Stimulated activated CD8-positive, alpha-beta memory T cell treated with anti-CD3 and anti-CD28 coated beads, Interleukin-7, amount 100 ng/mL, for 4 hours (primary cell): ENCODE results near the gene CEP128.

Experiments
- DNase-seq, 2 donors: peaks; one replicate each; pipeline ENCODE4 v3.0.0-alpha.2; 2020; ENCODE audit warnings: low read depth in 2 of 2

Gene CEP128

DNA sequence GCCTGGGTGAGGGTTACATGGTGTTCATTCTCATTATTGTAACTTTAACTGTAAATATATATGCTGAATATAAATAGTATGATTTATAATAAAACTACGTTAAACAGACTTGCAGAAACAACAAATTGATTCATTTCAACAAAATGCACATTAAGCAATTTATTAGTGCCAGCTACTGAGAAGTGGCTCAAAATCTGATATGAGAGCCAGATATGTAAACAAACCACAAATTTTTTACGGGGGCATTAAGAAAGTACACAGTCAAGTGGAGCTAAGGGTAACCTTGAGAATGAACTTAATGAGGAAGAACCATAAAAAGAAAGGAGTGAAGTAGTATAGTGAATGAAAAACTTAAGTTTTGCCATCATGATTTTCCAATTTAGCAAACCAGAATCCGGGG is 40.3 kb downstream of the CEP128 start:
- no peak for DNase-seq

DNA sequence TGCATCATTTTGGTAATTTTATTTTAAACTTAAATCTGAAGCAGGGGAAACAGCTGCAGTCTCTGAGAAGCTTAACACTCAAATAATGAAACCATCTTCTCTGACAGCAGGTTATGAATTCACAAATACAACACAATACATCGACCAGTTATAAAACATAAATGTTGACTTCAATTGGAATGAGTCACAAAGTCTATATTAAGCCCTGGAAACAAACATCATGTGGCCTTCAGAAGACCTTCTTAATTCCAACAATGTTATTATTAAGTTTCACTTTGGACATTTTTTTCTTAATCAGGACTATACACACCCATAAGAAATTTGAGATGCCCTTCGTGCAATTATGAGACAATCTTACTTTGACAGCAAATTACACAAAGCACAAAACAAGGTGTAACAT is 68.9 kb downstream of the CEP128 start:
- DNase-seq = no peak

DNA sequence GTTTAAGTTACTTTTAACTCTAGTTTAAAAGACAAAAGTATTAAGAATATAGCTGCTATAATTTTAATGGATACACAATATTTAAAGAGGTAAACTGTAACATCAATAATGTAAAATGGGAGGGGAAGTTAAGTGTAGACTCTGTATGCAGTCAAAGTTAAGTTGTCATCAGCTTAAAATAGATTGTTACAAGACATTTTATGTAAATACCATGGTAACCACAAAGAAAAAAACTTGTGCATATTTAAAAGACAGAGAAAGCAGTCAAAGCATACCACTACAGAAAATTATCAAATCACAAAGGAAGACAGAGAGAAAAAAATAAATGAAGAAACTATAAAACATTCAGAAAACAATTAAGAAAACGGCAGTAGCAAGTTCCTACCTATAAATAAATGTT is 73.3 kb downstream of the CEP128 start:
- no peak for DNase-seq

DNA sequence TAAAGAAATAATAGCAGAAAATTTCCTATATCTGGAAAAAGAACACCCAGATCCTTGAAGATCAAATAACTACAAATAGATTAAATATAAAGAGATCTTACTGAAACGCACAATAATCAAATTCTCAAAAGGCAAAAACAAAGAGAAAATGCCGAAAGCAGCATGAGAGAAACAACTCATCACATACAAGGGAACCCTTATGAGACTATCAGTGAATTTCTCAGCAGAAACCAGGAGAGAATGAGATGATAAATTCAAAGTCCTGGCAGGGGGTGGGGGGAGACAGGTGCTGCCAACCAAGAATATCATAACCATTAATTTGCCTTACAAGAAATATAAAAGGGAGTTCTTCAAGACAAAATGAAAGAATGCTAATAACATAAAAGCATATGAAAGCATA is 73.7 kb downstream of the CEP128 start:
- DNase-seq = no peak

DNA sequence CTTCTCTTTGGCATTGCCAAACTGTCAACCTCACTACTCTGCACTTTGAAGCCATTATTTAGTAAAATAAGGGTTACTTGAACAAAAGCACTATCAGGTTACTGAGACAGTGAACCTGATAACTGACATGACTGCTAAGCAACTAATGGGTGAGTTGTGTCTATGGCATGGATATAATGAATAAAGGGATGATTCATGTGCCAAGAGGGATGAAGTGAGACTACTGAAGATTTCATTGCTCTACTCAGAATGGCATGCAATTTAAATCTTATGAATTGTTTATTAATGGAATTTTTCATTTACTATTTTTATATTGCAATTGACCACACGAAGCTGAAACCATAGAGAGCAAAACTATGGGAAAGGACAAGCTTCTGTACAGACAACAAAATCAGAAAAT is 74.4 kb downstream of the CEP128 start:
- DNase-seq = no peak

DNA sequence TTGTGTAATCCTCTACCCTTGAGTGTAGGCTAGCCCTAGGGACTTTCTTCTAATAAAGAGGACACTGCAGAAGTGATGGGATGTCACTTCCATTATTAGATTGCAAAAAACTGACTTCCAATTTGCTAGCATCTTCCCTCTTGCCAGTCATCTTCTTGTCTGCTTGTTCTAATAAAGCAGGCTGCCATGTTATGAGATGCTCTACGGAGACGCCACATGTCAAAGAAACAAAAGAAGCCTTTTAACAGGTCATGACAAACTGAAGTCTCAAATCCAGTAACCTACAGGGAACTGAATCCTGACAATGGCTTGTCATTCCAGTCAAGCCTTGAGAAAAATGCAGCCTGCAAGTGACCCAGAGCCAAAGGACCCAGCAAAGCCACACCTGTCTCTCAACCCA is 76.0 kb downstream of the CEP128 start:
- no peak for DNase-seq

DNA sequence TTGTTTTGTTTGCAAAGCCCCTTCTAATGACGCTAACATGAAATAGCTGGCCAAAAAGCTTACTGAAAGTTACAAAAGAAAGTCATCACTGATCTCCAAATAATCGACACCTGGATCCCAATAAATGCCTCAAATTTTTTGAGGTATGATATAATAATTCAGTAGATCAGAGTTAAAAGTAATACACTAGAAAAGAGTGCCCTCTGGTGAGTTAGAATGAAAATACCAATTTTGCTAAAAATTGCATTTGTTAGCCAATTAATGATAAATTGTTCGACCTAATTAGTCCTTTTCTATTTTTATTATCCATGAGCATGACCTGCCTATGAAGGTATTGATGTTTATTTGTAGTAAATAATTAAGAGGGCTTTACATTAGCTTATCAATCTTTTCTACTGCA is 78.6 kb downstream of the CEP128 start:
- no peak for DNase-seq

DNA sequence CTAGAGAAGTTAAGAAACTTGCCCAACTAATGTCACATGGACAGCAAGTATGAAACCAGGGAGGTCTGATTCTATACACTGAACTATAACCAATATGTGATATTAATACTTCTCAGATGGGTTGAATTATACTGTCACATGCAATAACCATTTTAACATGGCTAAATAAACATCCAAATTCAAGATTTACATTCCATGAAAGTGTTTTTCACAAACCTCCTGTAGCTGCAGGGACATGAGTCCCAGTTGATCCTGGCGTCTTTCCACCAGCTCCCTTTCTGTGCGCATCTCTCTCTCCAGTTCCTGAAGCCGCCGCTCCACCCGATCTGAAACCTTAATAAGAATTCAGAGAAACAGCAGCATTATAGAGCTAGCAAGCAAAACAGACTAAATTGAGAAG is 79.0 kb downstream of the CEP128 start:
- no peak for DNase-seq

DNA sequence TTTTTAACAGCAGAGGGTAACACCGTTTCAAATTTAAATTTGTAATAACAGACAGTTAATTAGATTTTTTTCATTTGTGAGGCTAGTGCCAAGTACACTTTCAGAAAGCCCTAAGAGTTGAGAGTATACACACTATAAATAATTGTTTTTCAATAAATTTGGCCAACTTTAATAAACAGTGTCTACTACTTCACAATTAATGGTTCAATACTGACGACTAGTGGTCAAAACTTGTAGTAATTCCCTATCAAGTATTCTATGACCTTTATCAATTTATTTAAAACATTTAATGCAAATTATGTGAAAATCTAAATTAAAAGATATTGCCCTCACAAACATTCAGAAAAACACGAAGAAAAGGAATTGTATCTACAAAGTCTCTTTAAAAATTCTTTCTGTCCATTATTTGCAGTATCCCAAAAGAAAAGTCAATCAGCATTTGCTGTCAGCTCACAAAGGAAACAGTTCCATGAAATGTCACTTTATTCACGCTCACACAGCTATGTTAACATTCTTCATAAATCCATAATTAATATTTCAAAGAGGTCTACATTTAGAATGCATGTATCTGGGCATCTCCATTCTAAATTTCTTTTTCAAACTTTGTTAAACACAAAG is 91.2 kb downstream of the CEP128 start:
- no peak for DNase-seq

DNA sequence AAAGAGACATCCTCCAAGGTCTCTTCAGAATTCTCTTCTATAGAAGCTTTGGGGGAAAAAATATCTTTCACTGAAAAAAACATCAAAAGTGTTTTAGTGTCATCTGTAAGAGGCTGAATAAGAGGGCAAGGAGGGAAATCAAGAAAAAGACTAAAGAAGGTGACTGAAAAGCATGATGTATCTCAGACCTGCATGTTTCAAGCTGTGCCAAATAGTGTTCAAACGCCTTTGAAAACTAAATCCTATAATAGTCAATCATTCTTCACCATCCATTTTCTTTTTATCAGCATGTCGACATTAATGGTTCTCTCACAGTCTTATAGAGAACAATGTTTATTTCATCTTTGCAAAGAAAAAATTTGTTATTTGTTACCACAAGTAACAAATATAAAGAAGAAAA is 94.5 kb downstream of the CEP128 start:
- DNase-seq = no peak

DNA sequence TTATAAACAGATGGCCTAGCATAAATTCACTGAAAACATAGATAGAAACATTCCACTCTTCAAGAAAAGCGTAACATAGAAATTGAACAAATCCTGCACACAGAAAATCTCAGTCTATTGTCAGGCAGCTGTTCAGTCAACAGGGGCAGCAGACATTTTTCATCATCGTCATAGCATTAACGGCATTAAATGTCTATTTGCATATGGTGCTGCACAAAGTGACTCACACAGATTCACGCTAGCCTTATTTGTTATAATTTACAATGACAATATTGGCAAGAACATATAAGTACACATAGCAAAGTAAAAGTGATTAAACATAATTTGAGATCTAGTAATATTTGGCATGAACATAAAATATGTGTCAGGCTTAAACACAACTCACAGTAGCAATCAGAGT is 95.7 kb downstream of the CEP128 start:
- DNase-seq = no peak

DNA sequence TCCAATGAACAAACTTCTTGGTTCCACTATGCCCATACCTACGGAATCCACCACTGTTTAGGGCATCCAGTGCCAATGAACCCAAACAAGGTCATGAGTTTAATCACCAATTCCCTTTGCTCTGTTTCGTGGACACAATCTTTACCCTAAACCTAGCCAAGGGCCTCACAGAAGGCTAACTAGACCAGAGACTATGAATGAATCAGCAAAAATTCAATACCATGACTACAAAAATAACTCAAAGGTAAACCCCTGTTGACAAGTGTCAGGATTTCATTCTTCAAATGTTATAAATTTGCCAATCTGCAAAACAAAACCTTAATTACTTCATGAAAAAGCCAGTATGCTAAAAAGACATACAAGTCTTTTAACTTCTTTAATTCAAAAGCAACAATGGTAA is 96.7 kb downstream of the CEP128 start:
- DNase-seq = no peak

DNA sequence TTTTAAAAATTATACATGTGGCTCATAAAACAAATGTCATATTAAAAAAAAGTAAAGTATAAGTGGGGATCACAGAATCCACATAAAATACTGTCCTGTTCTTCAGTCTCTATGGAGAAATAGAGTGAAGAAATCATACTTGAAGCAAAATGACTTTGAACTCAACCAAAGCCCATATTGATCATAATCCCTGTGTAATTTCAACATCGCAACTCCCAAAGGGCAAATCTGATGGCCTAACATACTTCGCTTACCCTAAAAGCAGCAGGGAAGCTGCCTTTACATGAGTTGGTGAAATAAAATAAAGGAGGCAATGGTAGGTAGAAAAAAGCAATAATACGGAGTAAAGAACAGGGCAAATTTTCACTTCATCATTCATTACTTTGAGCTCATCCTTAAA is 101.8 kb downstream of the CEP128 start:
- DNase-seq = no peak

DNA sequence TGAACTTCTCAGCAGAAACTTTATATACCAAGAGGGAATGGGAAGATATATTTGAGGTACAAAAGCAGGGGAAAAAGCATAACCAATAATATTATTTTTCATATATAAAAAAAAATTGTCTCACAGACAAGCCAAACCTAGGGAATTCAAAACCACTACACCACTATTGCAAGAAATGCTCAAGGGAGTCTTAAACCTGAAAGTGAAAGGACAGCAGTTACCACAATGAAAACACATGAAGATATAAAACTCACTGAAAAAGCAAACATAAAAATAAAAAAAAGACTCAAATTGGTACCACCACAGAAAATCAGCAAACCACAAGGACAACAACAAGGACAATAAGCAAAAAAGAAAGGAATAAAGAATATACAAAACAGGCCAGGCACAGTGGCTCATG is 131.9 kb downstream of the CEP128 start:
- DNase-seq = no peak

DNA sequence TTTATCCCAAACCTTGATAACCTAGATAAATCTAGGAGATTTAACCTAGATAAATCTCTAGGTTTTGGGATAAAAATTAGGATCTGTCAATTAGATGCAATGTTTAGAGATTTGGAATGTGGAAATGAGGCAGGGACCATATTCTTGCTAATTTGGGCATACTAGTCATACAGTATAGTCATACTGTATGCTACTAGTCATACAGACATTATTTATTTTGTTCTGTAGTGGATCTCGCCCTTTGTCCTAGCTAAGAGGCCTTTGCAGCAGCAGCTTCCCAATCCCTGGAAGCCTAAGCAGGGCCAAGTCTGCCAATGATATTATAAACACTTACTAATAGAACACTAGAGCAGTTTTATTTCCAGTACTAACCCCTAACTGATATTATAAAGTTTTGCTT is 136.4 kb downstream of the CEP128 start:
- no peak for DNase-seq

DNA sequence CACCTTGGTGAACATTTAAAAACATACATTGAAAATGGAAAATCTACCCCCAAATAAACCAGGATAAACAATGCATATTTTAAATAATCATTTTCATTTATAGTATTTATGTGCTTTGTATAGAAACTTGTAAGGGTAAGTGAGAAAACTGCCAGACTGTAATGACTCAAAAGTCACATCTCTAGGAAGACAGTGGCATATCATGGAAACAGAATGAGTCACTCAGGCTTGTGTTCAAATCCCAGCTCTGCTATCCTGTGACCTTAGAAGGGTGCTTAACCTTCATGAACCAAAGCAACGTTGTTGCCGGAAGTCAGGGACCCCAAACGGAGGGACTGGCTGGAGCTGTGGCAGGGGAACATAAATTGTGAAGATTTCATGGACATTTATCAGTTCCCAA is 142.7 kb downstream of the CEP128 start:
- DNase-seq = no peak

DNA sequence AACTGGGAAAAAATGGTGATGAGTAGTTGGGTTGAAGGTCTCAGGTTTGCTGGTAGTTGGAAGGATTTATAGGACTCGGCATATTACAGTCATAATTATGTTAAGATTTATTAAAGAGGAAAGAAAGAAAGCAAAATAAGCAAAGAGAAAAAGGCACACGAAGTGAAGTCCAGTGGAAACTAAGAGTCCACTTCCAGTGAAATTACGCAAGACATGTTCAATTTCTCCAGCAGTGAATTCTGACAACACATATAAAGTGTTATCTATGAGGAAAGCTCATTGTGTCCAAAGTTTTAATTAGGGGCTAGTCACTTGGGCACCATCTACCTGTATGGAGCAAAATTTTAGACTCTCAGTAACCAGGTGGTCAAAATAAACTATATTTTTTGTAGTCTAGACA is 143.3 kb downstream of the CEP128 start:
- DNase-seq = no peak

DNA sequence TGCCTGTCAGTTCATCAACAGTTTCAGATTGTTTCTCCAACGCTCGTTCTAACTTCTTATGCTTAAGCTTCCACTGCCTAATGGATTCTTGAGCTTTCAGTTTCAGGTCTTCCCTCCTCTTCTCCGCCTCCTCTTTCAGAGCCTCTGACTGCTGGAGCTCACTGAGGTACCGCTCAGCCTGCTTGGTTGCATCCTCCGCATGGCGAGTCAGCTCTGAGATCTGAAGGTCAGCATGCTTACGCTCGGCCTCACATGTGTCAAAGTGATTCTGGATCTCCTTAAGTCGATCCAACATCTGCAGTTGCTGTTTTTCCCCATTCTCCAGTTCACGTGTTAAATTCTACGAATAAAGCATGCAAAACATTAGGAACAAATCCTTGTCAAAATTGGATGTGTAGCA is 148.8 kb downstream of the CEP128 start:
- no peak for DNase-seq

DNA sequence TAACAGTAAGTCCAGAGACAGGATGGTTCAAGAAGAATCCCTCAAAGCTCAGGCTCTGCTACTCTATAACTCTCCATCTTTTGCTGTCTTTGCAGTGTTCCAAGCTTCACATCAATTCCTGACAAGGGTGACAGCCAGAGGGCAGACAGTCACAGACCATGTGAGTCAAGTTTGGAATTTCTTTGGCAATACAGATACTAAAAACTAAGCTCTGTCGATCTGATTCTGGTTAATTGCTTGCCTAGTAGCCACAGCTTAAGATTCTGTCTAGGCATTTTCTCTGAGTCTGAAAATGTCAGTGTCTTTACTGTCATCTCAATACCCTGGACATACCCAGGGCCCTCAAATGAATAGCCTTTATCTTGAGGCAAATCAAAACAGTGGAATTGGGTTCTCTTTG is 153.7 kb downstream of the CEP128 start:
- DNase-seq = no peak

DNA sequence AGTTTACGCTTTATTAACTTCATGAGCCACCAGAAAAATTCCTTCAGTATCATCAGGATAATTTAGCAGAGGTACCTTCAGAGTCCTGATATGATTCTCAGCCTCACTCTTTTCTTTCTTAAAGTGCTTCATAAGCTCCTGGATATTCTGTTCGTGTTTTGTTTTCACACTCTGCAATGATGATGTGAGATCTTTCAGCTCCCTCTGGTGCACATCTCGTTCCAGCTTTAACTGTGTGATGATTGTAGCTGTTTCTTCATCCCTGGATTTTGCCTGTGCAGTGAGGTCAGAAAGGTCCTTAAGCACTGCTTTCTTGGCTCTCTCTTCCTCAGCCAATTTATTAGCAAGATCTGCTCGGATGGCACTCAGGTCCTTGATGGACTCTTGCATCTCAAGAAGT is 156.7 kb downstream of the CEP128 start:
- DNase-seq = no peak

DNA sequence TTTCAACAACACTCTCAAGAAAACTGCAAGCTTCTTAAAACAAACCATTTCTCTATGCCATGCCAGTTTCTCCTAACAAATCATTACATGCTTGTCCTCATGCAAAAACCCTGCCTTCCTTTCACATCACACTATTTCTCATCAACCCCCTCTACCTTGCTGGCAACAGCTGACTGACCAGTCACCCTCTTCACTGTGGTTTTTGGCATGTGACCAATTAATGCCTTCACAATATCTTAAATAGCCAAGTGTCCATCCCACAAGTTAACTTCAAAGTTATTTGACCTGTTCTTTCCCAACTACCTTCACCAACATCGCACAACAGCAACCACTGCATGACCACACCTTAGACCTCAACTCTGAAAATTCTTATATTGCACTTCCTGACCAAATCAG is 159.6 kb downstream of the CEP128 start:
- DNase-seq = no peak

DNA sequence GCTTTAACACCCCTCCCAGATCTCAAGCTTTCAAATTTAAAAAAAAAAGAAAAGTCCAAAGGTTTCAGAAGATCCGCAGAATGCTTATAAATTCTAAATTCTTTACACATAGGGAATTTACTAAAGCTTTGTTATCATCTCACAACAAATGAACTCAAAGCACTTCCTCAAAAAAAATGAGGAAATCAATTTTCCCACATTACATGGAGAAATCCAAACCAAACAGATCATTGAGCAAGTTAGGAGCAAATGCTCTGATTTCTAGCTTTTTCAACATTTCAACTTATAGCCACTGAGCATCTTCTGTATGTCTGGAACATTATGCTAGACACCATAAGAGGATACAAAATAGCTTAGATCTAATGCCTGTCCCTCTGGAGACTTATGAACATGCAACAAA is 161.0 kb downstream of the CEP128 start:
- no peak for DNase-seq

DNA sequence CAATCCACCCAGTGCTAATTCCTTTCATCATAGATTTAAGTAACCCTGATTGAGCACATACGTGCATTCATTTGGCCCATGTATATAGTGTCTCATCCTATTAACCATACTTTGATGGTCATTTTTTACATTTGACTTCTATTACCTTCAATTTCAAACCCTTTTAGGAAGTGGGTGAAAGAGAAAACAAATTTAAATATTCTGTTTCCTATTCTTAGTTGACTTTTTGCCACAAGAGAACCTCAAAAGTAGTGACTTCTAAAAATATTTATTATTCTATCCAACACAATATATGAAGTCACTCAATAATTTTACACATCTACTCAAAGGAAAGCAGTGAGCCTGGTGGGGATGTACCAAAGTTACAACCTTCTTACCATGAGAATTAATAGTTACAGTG is 164.9 kb downstream of the CEP128 start:
- DNase-seq = no peak

DNA sequence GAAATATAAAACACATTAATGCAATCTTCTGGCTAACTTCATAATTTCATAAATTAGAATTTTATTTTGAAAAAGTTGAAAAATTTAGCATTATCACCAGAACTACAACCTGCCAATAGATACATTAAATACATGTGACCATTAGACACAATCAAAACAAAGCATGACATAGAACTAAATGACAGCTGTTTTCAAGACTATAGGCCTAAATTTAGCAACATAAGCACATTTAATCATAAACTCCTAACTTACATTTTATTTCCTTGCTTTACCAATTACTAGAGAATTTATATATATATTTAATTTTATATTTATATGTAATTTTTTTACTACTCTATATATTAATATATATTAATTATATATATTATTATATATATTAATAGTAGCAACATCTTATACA is 165.4 kb downstream of the CEP128 start:
- DNase-seq = no peak

DNA sequence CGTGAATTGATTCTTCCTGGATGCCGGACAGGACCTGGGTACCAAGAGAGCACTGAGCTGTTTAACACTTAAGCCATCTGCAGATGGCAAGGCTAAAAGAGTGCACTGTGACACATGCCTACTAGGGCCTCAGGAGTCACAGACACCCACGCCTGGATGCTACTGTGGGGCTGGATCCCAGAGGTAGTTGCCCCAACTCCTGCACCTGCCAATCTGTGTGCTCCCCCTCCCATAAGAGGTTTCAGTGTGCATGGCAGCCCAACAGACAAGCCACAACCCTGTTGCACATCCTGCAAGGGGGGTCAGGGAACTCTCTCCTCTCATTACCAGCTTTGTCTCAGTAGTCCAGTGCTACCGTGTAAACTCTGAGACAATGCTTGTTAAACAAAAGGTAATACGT is 169.0 kb downstream of the CEP128 start:
- no peak for DNase-seq
